DMS153 treated with DMSO at 0.1 percent for 48 hours (cell line): ENCODE data around the gene RGS6.

Source experiments
- DNase-seq: peaks from one replicate; lab custom pipeline; 2025; ENCODE audit not compliant: unreplicated experiment; lab: John Stamatoyannopoulos, UW

RGS6 gene

DNA sequence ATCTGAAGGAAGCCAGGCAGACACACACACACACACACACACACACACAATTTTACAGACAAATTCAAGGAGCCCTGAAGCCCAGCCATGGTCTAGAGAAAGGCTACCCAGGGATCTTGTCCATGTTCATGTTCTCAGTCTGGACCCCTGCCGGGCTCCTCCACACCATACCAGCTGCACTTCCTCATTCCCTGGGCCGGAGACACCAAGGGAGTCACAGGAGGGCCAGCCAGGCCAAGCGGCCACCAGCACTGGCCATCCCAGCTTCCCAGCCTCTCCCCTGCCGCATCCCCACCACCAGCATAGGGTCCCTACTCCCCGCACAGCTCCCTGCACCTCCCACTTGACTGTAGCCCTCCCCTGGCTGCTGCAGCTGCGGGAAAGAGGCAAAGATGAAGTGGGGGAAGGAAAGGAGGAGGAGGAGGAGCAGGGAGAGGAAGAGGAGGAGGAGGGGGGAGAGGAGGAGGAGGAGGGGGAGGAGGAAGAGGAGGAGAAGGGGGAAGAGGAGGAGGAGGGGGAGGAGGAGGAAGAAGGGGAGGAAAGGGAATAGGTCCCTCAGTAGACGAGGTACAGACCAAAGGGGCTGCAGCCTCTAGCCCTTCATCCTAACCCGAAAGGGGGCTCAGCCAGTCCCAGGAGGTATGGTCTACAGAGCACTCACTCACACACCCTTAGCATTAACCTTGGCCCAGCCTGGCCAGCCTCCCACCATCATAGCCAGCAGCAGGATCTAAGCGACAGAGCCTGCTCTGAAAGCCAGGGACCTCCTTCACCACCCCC, 668.5 kb downstream of the RGS6 start:
- DNase-seq, result no peak

DNA sequence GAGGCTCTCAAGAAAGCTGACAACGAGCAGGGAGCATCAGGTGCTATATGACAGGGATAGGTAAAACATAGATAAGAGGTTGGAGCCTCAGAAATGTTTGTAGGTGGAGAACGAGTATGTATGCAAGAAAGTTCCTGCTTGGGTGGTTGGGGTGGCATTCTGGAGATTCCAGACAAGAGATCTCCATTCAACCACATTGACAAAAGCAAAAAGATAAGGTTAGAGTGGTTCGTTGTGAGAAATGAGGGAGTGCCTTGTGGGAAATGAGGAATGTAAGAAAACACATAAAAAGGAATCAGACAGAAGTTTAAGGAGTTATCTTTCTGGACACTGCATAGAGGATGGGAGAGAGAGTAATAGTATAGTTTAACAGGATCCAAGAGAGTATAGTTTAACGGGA, 671.4 kb downstream of the RGS6 start:
- DNase-seq, result no peak

- DNase-seq, result no peak
These were observed 671.9 kb downstream of the RGS6 start for GRCh38 chr14:72604133-72604532.

GRCh38 chr14:72605096-72605920, 673.1 kb downstream of the RGS6 start:
- DNase-seq, result no peak

- no peak for DNase-seq
These were observed 673.6 kb downstream of the RGS6 start for GRCh38 chr14:72605921-72606220.

GRCh38 chr14:72606879-72607278, 674.6 kb downstream of the RGS6 start:
- no peak for DNase-seq

DNA sequence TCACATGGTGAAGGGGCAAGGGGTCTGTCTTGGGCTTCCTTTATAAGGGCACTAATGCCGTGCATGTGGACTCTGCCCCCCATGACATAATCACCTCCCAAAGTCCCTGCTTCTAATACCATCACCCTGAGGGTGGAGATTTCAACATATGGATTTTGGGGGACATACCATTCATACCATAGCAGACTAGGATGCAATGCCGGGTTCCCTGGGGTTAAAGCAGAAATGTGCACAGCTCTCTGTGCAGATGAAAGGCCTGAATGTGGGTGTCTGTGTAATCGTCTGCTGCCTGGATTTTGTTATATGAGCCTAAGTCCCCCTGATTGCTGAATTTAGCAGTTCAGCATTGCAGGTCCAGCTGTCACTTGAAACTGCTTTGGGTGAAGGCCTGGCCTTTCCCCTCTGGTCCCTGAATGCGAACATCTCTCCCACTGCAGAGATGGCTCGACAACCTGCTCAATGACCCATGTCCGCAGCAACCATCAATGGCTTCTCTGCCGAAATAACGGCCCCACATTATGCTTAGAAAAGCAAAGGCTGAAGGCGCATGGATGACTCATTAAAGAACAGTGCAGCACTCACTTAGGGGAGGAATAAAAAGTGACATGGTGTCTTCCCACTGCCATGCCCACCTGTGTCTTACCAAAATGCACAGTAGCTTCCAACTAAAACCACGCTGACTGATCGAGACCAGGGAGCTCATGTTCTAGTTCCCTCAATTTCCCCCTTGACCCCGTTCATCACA, 675.3 kb downstream of the RGS6 start:
- no peak for DNase-seq

- DNase-seq, result no peak
These were observed 676.4 kb downstream of the RGS6 start for GRCh38 chr14:72608391-72609204.

GRCh38 chr14:72609205-72609916, 677.1 kb downstream of the RGS6 start:
- no peak for DNase-seq

- DNase-seq, result no peak
These were observed 678.0 kb downstream of the RGS6 start for GRCh38 chr14:72610096-72610830.

- no peak for DNase-seq
These were observed 678.6 kb downstream of the RGS6 start for GRCh38 chr14:72610831-72611200.

DNA sequence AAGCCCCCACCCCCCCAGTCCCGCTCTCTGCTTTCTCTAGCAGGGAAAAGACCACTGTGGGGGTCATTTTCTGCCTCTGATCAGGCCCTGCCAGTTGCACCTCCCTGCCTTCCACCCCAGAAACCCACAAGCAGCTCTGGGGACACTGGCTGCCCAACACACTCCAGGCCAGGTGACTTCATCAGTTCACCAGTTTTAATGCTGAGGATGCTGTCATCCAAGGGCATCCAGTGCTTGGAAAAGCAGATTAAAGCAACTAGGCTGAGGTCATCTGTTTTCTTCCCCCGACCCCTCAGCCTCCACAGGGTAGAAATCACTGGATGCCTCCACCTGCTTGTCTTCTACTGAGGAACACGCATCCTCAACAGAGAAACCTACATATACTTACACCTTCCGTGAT, 679.3 kb downstream of the RGS6 start:
- no peak for DNase-seq

GRCh38 chr14:72612041-72612440, 679.8 kb downstream of the RGS6 start:
- DNase-seq, result no peak

- no peak for DNase-seq
These were observed 681.2 kb downstream of the RGS6 start for GRCh38 chr14:72613231-72613974.

DNA sequence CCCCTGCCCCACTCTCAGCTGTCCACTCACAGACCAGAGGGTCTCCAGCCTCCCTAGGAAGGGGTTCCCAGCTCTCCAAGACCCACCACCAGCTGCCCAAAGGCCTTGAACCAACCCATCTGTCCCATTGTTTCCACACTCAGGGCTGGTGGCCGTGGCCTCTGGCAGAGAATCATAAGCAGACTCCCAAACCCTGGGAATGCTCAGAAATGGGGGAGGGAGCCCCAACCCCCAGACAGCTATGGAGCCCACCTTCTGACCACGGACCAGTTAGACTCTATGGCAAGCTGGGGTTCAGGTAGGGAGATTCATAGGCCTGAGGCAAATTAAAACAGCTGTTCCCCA, 681.7 kb downstream of the RGS6 start:
- no peak for DNase-seq

- DNase-seq, result no peak
These were observed 682.1 kb downstream of the RGS6 start for GRCh38 chr14:72614365-72614764.

DNA sequence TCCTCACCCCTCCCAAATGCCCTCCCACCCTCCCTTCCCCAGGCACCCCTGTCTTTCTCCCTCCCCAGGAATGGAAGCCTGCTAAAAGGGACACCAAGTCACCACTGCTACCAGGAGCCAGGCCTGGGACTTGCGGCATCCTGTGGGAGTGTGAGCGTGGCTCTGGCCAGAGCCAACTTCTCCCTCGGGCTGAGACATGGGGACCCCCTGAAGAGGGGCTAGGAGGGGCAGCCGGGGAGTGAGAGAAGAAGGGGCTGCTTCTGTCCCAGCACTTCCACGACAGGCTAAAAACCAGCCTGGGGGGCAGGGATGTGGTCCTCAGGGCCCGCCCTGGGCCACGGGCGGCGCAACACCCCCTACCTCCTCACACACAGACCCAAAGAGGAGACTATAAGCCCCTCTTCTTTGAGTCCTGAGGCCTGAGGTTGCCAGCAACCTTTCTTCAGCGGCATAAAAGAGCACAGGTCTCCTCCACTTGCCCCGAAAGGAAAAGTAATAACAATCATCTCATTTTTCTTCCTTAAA, 682.7 kb downstream of the RGS6 start:
- no peak for DNase-seq

- DNase-seq, result no peak
These were observed 683.4 kb downstream of the RGS6 start for GRCh38 chr14:72615451-72616121.
